ENCODE results near the gene P2RX5.

The P2RX5 gene

GRCh38 chr17:3730881-3731429 lies 35.0 kb upstream of the P2RX5 start (continued):
- TF ChIP-seq PATZ1 (tag by site-specific recombination; IDR thresholded peaks at IDR 0.05), result no peak

- POLR2A ChIA-PET, result no interaction called here
- CTCF ChIA-PET, result interaction anchor here (1.7 to 8.4 kb wide), 2 partner anchors 9 to 98 kb away, joined by 4 to 84 read pairs; no protein-coding TSS in a partner anchor
- H3K9me3 ChIP-seq (ENCODE audit: control insufficient read depth, insufficient read depth, low read depth, low read length), result no peaks in the 10 kb centered on the region
- TF ChIP-seq BCL11B (tag by site-specific recombination; IDR thresholded peaks at IDR 0.05; ENCODE audit: low read depth), result no peak
- TF ChIP-seq KLF17 (tag by site-specific recombination; IDR thresholded peaks at IDR 0.05), result no peak
- no peak for TF ChIP-seq ZNF18 (tag by site-specific recombination; IDR thresholded peaks at IDR 0.05)
- TF ChIP-seq ZBTB7A (tag by site-specific recombination; IDR thresholded peaks at IDR 0.05; ENCODE audit: low read depth), result no peak
- no peak for TF ChIP-seq ZNF488 (tag by site-specific recombination; IDR thresholded peaks at IDR 0.05)
- no peak for TF ChIP-seq ZNF433 (tag by site-specific recombination; IDR thresholded peaks at IDR 0.05; ENCODE audit: low read depth)
- no peak for TF ChIP-seq PRDM6 (tag by site-specific recombination; IDR thresholded peaks at IDR 0.05)
- TF ChIP-seq ZNF677 (tag by site-specific recombination; IDR thresholded peaks at IDR 0.05), result no peak
- TF ChIP-seq ZNF391 (tag by site-specific recombination; IDR thresholded peaks at IDR 0.05; ENCODE audit: borderline replicate concordance, low read depth), result no peak
- TF ChIP-seq ZNF76 (tag by site-specific recombination; IDR thresholded peaks at IDR 0.05; ENCODE audit: borderline replicate concordance, low read depth), result no peak
- no peak for TF ChIP-seq ZNF266 (tag by site-specific recombination; IDR thresholded peaks at IDR 0.05; ENCODE audit: low read depth)
- TF ChIP-seq ZNF580 (tag by site-specific recombination; IDR thresholded peaks at IDR 0.05), result no peak
- TF ChIP-seq GLI4 (tag by site-specific recombination; IDR thresholded peaks at IDR 0.05), result no peak
- TF ChIP-seq ZNF785 (tag by site-specific recombination; IDR thresholded peaks at IDR 0.05), result no peak
- TF ChIP-seq KLF16 (tag by site-specific recombination; IDR thresholded peaks at IDR 0.05), result no peak
- no peak overlapping the region for H3K4me3 ChIP-seq (ENCODE audit: low read depth, low read length)
- peaks cover 5% of the 10 kb centered on the region for H3K4me1 ChIP-seq (ENCODE audit: control insufficient read depth, insufficient read depth, low read length)
- H3K27ac ChIP-seq (ENCODE audit: extremely low read depth, low read depth, low read length), result no peak overlapping the region
- H3K36me3 ChIP-seq (ENCODE audit: control insufficient read depth in 2 of 2, insufficient read depth in 1 of 2, low read length in 2 of 2), result peaks cover 28 to 36% of the 10 kb centered on the region in 2 experiments
Measured at GRCh38 chr17:3729881-3730280, 33.9 kb upstream of the P2RX5 start.

Measured in HEK293 (cell line).